ENCODE data around the gene KLHL40. TPM values are rescaled to one million over a fixed set of nuclear protein-coding genes. Genes with fewer than 3 reads are reported as not detected.

Gene KLHL40
- total and polyA plus RNA-seq, 3 experiments from 2014 or later, result not detected

- peak overlapping the region in 6 of 7 donors; percentile 50 to 83 (median 66) for H3K4me3 Mint-ChIP-seq
- DNase-seq, result peak in 1 of 5 donors; percentile 15
- ChIA-PET POLR2A (interaction anchor here (1.6 kb wide), 1 partner anchor 64 kb away, joined by 5 read pairs; the partner anchor contains the start of gene SS18L2), CTCF (no interaction called here)
- H3K9me3 Mint-ChIP-seq, result no peaks in the 10 kb centered on the region
- Histone ChIP-seq H3K27ac (ENCODE audit: low read depth, low read length) (peak overlapping the region; percentile 16), H3K4me3 (ENCODE audit: low read length) (peak overlapping the region; percentile 34), H3K27me3 (ENCODE audit: insufficient read depth, low read length, poor library complexity, severe bottlenecking) (no peaks in the 10 kb centered on the region), H3K4me1 (ENCODE audit: insufficient read depth, low read length) (peaks cover 14% of the 10 kb centered on the region), H3K9me3 (ENCODE audit: low read length) (no peaks in the 10 kb centered on the region), H3K36me3 (ENCODE audit: insufficient read depth, low read length) (no peaks in the 10 kb centered on the region)
- H3K27ac Mint-ChIP-seq, result peak overlapping the region in 2 of 8 donors; percentile 23 to 82
- no peaks in the 10 kb centered on the region for H3K27me3 Mint-ChIP-seq
- peaks cover 4 to 25% (median 7%) of the 10 kb centered on the region in 3 donors for H3K4me1 Mint-ChIP-seq
- no peaks in the 10 kb centered on the region for H3K36me3 Mint-ChIP-seq
Measured at GRCh38 chr3:42654331-42655201, 30.8 kb upstream of the KLHL40 start.

GRCh38 chr3:42655331-42655888 is 29.9 kb upstream of the KLHL40 start:
- Histone ChIP-seq H3K4me1 (ENCODE audit: insufficient read depth, low read length) (peaks cover 14% of the 10 kb centered on the region), H3K4me3 (ENCODE audit: low read length) (no peak overlapping the region), H3K36me3 (ENCODE audit: insufficient read depth, low read length) (no peaks in the 10 kb centered on the region), H3K9me3 (ENCODE audit: low read length) (no peaks in the 10 kb centered on the region), H3K27me3 (ENCODE audit: insufficient read depth, low read length, poor library complexity, severe bottlenecking) (no peaks in the 10 kb centered on the region), H3K27ac (ENCODE audit: low read depth, low read length) (no peak overlapping the region)
- Mint-ChIP-seq H3K36me3 (no peaks in the 10 kb centered on the region), H3K27me3 (peaks cover 0 to 1% of the 10 kb centered on the region in 2 donors), H3K9me3 (no peaks in the 10 kb centered on the region), H3K27ac (peak overlapping the region in 3 of 8 donors; percentile 23 to 82 (median 29)), H3K4me3 (peak overlapping the region; percentile 32 to 72 (median 50)), H3K4me1 (peaks cover 4 to 28% (median 7%) of the 10 kb centered on the region in 3 donors)
- DNase-seq, result no peak
- ChIA-PET POLR2A (no interaction called here), CTCF (no interaction called here)

GRCh38 chr3:42655980-42656679 is 29.2 kb upstream of the KLHL40 start:
- CTCF ChIA-PET, result no interaction called here
- H3K27me3 ChIP-seq (ENCODE audit: insufficient read depth, low read length, poor library complexity, severe bottlenecking), result no peaks in the 10 kb centered on the region

GRCh38 chr3:42656680-42657610 is 28.4 kb upstream of the KLHL40 start:
- CTCF ChIA-PET, result no interaction called here
- no peak for DNase-seq
- peaks cover 14% of the 10 kb centered on the region for H3K4me1 ChIP-seq (ENCODE audit: insufficient read depth, low read length)
- Mint-ChIP-seq H3K4me3 (peak overlapping the region in 2 of 7 donors; percentile 28 to 50), H3K27ac (peak overlapping the region in 3 of 8 donors; percentile 59 to 77 (median 70)), H3K9me3 (no peaks in the 10 kb centered on the region), H3K27me3 (peaks cover 0 to 1% of the 10 kb centered on the region in 2 donors), H3K36me3 (no peaks in the 10 kb centered on the region), H3K4me1 (peaks cover 3 to 26% (median 7%) of the 10 kb centered on the region in 3 donors)
- H3K4me3 ChIP-seq (ENCODE audit: low read length), result no peak overlapping the region
- POLR2A ChIA-PET, result no interaction called here
- no peak overlapping the region for H3K27ac ChIP-seq (ENCODE audit: low read depth, low read length)
- H3K27me3 ChIP-seq (ENCODE audit: insufficient read depth, low read length, poor library complexity, severe bottlenecking), result no peaks in the 10 kb centered on the region
- no peaks in the 10 kb centered on the region for H3K36me3 ChIP-seq (ENCODE audit: insufficient read depth, low read length)
- H3K9me3 ChIP-seq (ENCODE audit: low read length), result no peaks in the 10 kb centered on the region

More at GRCh38 chr3:42655980-42656679, 29.2 kb upstream of the KLHL40 start:
- peak overlapping the region in 3 of 8 donors; percentile 70 to 78 (median 77) for H3K27ac Mint-ChIP-seq
- peaks cover 14% of the 10 kb centered on the region for H3K4me1 ChIP-seq (ENCODE audit: insufficient read depth, low read length)
- POLR2A ChIA-PET, result no interaction called here
- no peaks in the 10 kb centered on the region for H3K9me3 ChIP-seq (ENCODE audit: low read length)
- peaks cover 4 to 28% (median 7%) of the 10 kb centered on the region in 3 donors for H3K4me1 Mint-ChIP-seq
- H3K4me3 ChIP-seq (ENCODE audit: low read length), result no peak overlapping the region
- no peak for DNase-seq
- H3K36me3 ChIP-seq (ENCODE audit: insufficient read depth, low read length), result no peaks in the 10 kb centered on the region
- no peak overlapping the region for H3K27ac ChIP-seq (ENCODE audit: low read depth, low read length)
- H3K4me3 Mint-ChIP-seq, result peak overlapping the region in 5 of 7 donors; percentile 2 to 50 (median 26)
- no peaks in the 10 kb centered on the region for H3K36me3 Mint-ChIP-seq
- H3K9me3 Mint-ChIP-seq, result no peaks in the 10 kb centered on the region
- peaks cover 0 to 1% of the 10 kb centered on the region in 2 donors for H3K27me3 Mint-ChIP-seq

- ChIA-PET CTCF (no interaction called here), POLR2A (no interaction called here)
- DNase-seq, result no peak
- Mint-ChIP-seq H3K9me3 (no peaks in the 10 kb centered on the region), H3K4me3 (peak overlapping the region in 1 of 7 donors; percentile 52), H3K27me3 (peaks cover 0 to 1% of the 10 kb centered on the region in 2 donors), H3K27ac (peak overlapping the region in 3 of 8 donors; percentile 33 to 79 (median 66)), H3K4me1 (peaks cover 0 to 21% (median 6%) of the 10 kb centered on the region in 3 donors), H3K36me3 (no peaks in the 10 kb centered on the region)
- Histone ChIP-seq H3K4me3 (ENCODE audit: low read length) (no peak overlapping the region), H3K9me3 (ENCODE audit: low read length) (no peaks in the 10 kb centered on the region), H3K27me3 (ENCODE audit: insufficient read depth, low read length, poor library complexity, severe bottlenecking) (no peaks in the 10 kb centered on the region), H3K27ac (ENCODE audit: low read depth, low read length) (no peak overlapping the region), H3K36me3 (ENCODE audit: insufficient read depth, low read length) (no peaks in the 10 kb centered on the region), H3K4me1 (ENCODE audit: insufficient read depth, low read length) (peaks cover 14% of the 10 kb centered on the region)
Measured at GRCh38 chr3:42657675-42658074, 27.7 kb upstream of the KLHL40 start.

GRCh38 chr3:42658091-42658770 is 27.1 kb upstream of the KLHL40 start:
- no peaks in the 10 kb centered on the region for H3K9me3 ChIP-seq (ENCODE audit: low read length)
- H3K36me3 ChIP-seq (ENCODE audit: insufficient read depth, low read length), result no peaks in the 10 kb centered on the region
- no peaks in the 10 kb centered on the region for H3K27me3 ChIP-seq (ENCODE audit: insufficient read depth, low read length, poor library complexity, severe bottlenecking)
- peaks cover 0 to 15% (median 3%) of the 10 kb centered on the region in 3 donors for H3K4me1 Mint-ChIP-seq
- H3K27me3 Mint-ChIP-seq, result peaks cover 0 to 1% of the 10 kb centered on the region in 2 donors
- no peak overlapping the region for H3K4me3 ChIP-seq (ENCODE audit: low read length)
- H3K4me3 Mint-ChIP-seq, result peak overlapping the region in 2 of 7 donors; percentile 52
- H3K27ac Mint-ChIP-seq, result peak overlapping the region in 2 of 8 donors; percentile 33 to 79
- POLR2A ChIA-PET, result no interaction called here
- H3K4me1 ChIP-seq (ENCODE audit: insufficient read depth, low read length), result peaks cover 10% of the 10 kb centered on the region
- CTCF ChIA-PET, result no interaction called here
- no peak for DNase-seq
- H3K9me3 Mint-ChIP-seq, result no peaks in the 10 kb centered on the region
- H3K27ac ChIP-seq (ENCODE audit: low read depth, low read length), result no peak overlapping the region
- H3K36me3 Mint-ChIP-seq, result no peaks in the 10 kb centered on the region

GRCh38 chr3:42658771-42659390 is 26.5 kb upstream of the KLHL40 start:
- peaks cover 0 to 9% (median 0%) of the 10 kb centered on the region in 3 donors for H3K4me1 Mint-ChIP-seq
- Histone ChIP-seq H3K4me3 (ENCODE audit: low read length) (no peak overlapping the region), H3K4me1 (ENCODE audit: insufficient read depth, low read length) (peaks cover 4% of the 10 kb centered on the region), H3K36me3 (ENCODE audit: insufficient read depth, low read length) (no peaks in the 10 kb centered on the region), H3K27me3 (ENCODE audit: insufficient read depth, low read length, poor library complexity, severe bottlenecking) (no peaks in the 10 kb centered on the region), H3K27ac (ENCODE audit: low read depth, low read length) (no peak overlapping the region), H3K9me3 (ENCODE audit: low read length) (no peaks in the 10 kb centered on the region)
- DNase-seq, result no peak
- H3K27ac Mint-ChIP-seq, result peak overlapping the region in 1 of 8 donors; percentile 54
- no peak overlapping the region for H3K4me3 Mint-ChIP-seq
- peaks cover 0 to 1% of the 10 kb centered on the region in 2 donors for H3K27me3 Mint-ChIP-seq
- ChIA-PET CTCF (no interaction called here), POLR2A (no interaction called here)
- no peaks in the 10 kb centered on the region for H3K9me3 Mint-ChIP-seq
- H3K36me3 Mint-ChIP-seq, result no peaks in the 10 kb centered on the region

Data from CD8-positive, alpha-beta memory T cell (primary cell).